DND-41 (cell line): ENCODE data around the gene NR6A1.

Source experiments
- CTCF ChIP-seq: IDR thresholded peaks from 2 replicates; pipeline ENCODE4 v1.5.1; 2012; ENCODE audit warnings: borderline replicate concordance, low read length, moderate library complexity, mild to moderate bottlenecking; ENCODE audit not compliant: poor library complexity, severe bottlenecking; ENCODE audit errors: extremely low read depth
- EZH2 ChIP-seq: IDR thresholded peaks from 3 replicates; pipeline ENCODE4 v1.6.1; 2012; ENCODE audit warnings: borderline replicate concordance, low read depth, mild to moderate bottlenecking, moderate library complexity, low read length, inconsistent platforms; ENCODE audit not compliant: severe bottlenecking

GRCh38 chr9:124755061-124755460, 16.1 kb downstream of the NR6A1 start:
- TF ChIP-seq CTCF (no peak), EZH2 (no peak)
